ENCODE measurements around the gene NCR1.
"Not testable (repeated sequence)": the region's sequence is repeated elsewhere in the genome, so short reads cannot be mapped to it uniquely, and the experiment has no call there.

NCR1 gene

GRCh38 chr19:54952591-54953344, 46.8 kb downstream of the NCR1 start:
- 0 out of 3 replicates have a peak, but pooled peaks have one; percentile 21 for ATAC-seq
- TF ChIP-seq ZNF565 (CRISPR knock-in tag; conservative IDR thresholded peaks at IDR 0.05; ENCODE audit: low read depth): no peak
- TF ChIP-seq CREB5 (CRISPR knock-in tag; IDR thresholded peaks at IDR 0.05; ENCODE audit: low read depth): no peak
- no peak for TF ChIP-seq ZFP30 (CRISPR knock-in tag; IDR thresholded peaks at IDR 0.05)
- TF ChIP-seq ARNTL (CRISPR knock-in tag; IDR thresholded peaks at IDR 0.05; ENCODE audit: borderline replicate concordance, low read depth): no peak
- no peak for TF ChIP-seq ZNF70 (CRISPR knock-in tag; IDR thresholded peaks at IDR 0.05)
- TF ChIP-seq POU6F1 (CRISPR knock-in tag; IDR thresholded peaks at IDR 0.05; ENCODE audit: borderline replicate concordance, low read depth): no peak
- no peak for TF ChIP-seq SNAI2 (CRISPR knock-in tag; IDR thresholded peaks at IDR 0.05)
- TF ChIP-seq BACH2 (CRISPR knock-in tag; IDR thresholded peaks at IDR 0.05; ENCODE audit: borderline replicate concordance): no peak
- no peak for TF ChIP-seq CSDC2 (CRISPR knock-in tag; IDR thresholded peaks at IDR 0.05)
- no peak for TF ChIP-seq TOX (CRISPR knock-in tag; IDR thresholded peaks at IDR 0.05; ENCODE audit: borderline replicate concordance)
- TF ChIP-seq GLIS3 (CRISPR knock-in tag; IDR thresholded peaks at IDR 0.05): no peak
- TF ChIP-seq, protein P1, sequence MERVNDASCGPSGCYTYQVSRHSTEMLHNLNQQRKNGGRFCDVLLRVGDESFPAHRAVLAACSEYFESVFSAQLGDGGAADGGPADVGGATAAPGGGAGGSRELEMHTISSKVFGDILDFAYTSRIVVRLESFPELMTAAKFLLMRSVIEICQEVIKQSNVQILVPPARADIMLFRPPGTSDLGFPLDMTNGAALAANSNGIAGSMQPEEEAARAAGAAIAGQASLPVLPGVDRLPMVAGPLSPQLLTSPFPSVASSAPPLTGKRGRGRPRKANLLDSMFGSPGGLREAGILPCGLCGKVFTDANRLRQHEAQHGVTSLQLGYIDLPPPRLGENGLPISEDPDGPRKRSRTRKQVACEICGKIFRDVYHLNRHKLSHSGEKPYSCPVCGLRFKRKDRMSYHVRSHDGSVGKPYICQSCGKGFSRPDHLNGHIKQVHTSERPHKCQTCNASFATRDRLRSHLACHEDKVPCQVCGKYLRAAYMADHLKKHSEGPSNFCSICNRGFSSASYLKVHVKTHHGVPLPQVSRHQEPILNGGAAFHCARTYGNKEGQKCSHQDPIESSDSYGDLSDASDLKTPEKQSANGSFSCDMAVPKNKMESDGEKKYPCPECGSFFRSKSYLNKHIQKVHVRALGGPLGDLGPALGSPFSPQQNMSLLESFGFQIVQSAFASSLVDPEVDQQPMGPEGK (CRISPR knock-in tag; IDR thresholded peaks at IDR 0.05; ENCODE audit: borderline replicate concordance): no peak
- TF ChIP-seq ISL1 (CRISPR knock-in tag; IDR thresholded peaks at IDR 0.05): no peak
- no peak for TF ChIP-seq PPARA (CRISPR knock-in tag; IDR thresholded peaks at IDR 0.05; ENCODE audit: borderline replicate concordance)
- TF ChIP-seq, protein P2, sequence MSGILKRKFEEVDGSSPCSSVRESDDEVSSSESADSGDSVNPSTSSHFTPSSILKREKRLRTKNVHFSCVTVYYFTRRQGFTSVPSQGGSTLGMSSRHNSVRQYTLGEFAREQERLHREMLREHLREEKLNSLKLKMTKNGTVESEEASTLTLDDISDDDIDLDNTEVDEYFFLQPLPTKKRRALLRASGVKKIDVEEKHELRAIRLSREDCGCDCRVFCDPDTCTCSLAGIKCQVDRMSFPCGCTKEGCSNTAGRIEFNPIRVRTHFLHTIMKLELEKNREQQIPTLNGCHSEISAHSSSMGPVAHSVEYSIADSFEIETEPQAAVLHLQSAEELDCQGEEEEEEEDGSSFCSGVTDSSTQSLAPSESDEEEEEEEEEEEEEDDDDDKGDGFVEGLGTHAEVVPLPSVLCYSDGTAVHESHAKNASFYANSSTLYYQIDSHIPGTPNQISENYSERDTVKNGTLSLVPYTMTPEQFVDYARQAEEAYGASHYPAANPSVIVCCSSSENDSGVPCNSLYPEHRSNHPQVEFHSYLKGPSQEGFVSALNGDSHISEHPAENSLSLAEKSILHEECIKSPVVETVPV (CRISPR knock-in tag; IDR thresholded peaks at IDR 0.05): no peak
- no peak for TF ChIP-seq ZNF8 (CRISPR knock-in tag; IDR thresholded peaks at IDR 0.05)

GRCh38 chr19:54953345-54953713, 47.4 kb downstream of the NCR1 start:
- not testable (repeated sequence) for ATAC-seq

- TF ChIP-seq, protein P1 (CRISPR knock-in tag; IDR thresholded peaks at IDR 0.05; ENCODE audit: borderline replicate concordance): no peak
- no peak for TF ChIP-seq ZNF565 (CRISPR knock-in tag; conservative IDR thresholded peaks at IDR 0.05; ENCODE audit: low read depth)
- no peak for TF ChIP-seq RARB (CRISPR knock-in tag; IDR thresholded peaks at IDR 0.05)
- no peak for TF ChIP-seq ARNTL (CRISPR knock-in tag; IDR thresholded peaks at IDR 0.05; ENCODE audit: borderline replicate concordance, low read depth)
- no peak for TF ChIP-seq PPARA (CRISPR knock-in tag; IDR thresholded peaks at IDR 0.05; ENCODE audit: borderline replicate concordance)
- TF ChIP-seq CSDC2 (CRISPR knock-in tag; IDR thresholded peaks at IDR 0.05): no peak
- TF ChIP-seq GLIS3 (CRISPR knock-in tag; IDR thresholded peaks at IDR 0.05): no peak
- TF ChIP-seq OSR1 (CRISPR knock-in tag; IDR thresholded peaks at IDR 0.05): no peak
- TF ChIP-seq, protein P3, sequence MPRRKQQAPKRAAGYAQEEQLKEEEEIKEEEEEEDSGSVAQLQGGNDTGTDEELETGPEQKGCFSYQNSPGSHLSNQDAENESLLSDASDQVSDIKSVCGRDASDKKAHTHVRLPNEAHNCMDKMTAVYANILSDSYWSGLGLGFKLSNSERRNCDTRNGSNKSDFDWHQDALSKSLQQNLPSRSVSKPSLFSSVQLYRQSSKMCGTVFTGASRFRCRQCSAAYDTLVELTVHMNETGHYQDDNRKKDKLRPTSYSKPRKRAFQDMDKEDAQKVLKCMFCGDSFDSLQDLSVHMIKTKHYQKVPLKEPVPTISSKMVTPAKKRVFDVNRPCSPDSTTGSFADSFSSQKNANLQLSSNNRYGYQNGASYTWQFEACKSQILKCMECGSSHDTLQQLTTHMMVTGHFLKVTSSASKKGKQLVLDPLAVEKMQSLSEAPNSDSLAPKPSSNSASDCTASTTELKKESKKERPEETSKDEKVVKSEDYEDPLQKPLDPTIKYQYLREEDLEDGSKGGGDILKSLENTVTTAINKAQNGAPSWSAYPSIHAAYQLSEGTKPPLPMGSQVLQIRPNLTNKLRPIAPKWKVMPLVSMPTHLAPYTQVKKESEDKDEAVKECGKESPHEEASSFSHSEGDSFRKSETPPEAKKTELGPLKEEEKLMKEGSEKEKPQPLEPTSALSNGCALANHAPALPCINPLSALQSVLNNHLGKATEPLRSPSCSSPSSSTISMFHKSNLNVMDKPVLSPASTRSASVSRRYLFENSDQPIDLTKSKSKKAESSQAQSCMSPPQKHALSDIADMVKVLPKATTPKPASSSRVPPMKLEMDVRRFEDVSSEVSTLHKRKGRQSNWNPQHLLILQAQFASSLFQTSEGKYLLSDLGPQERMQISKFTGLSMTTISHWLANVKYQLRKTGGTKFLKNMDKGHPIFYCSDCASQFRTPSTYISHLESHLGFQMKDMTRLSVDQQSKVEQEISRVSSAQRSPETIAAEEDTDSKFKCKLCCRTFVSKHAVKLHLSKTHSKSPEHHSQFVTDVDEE (CRISPR knock-in tag; IDR thresholded peaks at IDR 0.05): no peak
- no peak for TF ChIP-seq ZFP3 (CRISPR knock-in tag; IDR thresholded peaks at IDR 0.05)
- TF ChIP-seq ZNF8 (CRISPR knock-in tag; IDR thresholded peaks at IDR 0.05): no peak
- TF ChIP-seq TOX (CRISPR knock-in tag; IDR thresholded peaks at IDR 0.05; ENCODE audit: borderline replicate concordance): no peak
- no peak for TF ChIP-seq POU6F1 (CRISPR knock-in tag; IDR thresholded peaks at IDR 0.05; ENCODE audit: borderline replicate concordance, low read depth)
- TF ChIP-seq ZC3H10 (CRISPR knock-in tag; IDR thresholded peaks at IDR 0.05): no peak
- TF ChIP-seq ISL1 (CRISPR knock-in tag; IDR thresholded peaks at IDR 0.05): no peak
- TF ChIP-seq ZFP30 (CRISPR knock-in tag; IDR thresholded peaks at IDR 0.05): no peak
- TF ChIP-seq, protein P2 (CRISPR knock-in tag; IDR thresholded peaks at IDR 0.05): no peak
- ATAC-seq: no peak
Observed at GRCh38 chr19:54955376-54955775, 49.4 kb downstream of the NCR1 start.

Measured in SK-N-SH treated with all-trans-retinoic acid at 6 μM for 48 hours (cell line).